NCI-H748 (cell line): ENCODE results near the gene ELAC2.
"Not testable (repeated sequence)": the region's sequence is repeated elsewhere in the genome, so short reads cannot be mapped to it uniquely, and the experiment has no call there.

ENCODE experiments used
- DNase-seq: peaks from one replicate; lab custom pipeline; 2025; ENCODE audit not compliant: unreplicated experiment; lab: John Stamatoyannopoulos, UW

The ELAC2 gene

GRCh38 chr17:12993631-12994030 is 24.2 kb downstream of the ELAC2 start:
- DNase-seq = no peak

- no peak for DNase-seq
Observed at GRCh38 chr17:12992676-12993075, 25.2 kb downstream of the ELAC2 start.

- DNase-seq = no peak
Observed at GRCh38 chr17:12990926-12991325, 26.9 kb downstream of the ELAC2 start.

GRCh38 chr17:12990041-12990808 is 27.6 kb downstream of the ELAC2 start:
- no peak for DNase-seq

- no peak for DNase-seq
Observed at GRCh38 chr17:12987120-12987519, 30.7 kb downstream of the ELAC2 start.

- DNase-seq = no peak
Observed at GRCh38 chr17:12985431-12986293, 32.2 kb downstream of the ELAC2 start.

GRCh38 chr17:12983991-12984884 is 33.6 kb downstream of the ELAC2 start:
- no peak for DNase-seq

- no peak for DNase-seq
Observed at GRCh38 chr17:12982224-12982623, 35.6 kb downstream of the ELAC2 start.

- DNase-seq = no peak
Observed at GRCh38 chr17:12979826-12980500, 37.9 kb downstream of the ELAC2 start.

- DNase-seq = no peak
Observed at GRCh38 chr17:12979246-12979645, 38.6 kb downstream of the ELAC2 start.

- DNase-seq = not testable (repeated sequence)
Observed at GRCh38 chr17:12978787-12979186, 39.0 kb downstream of the ELAC2 start.

GRCh38 chr17:12977008-12977751 is 40.6 kb downstream of the ELAC2 start:
- no peak for DNase-seq

- DNase-seq = no peak
Observed at GRCh38 chr17:12974005-12974531, 43.8 kb downstream of the ELAC2 start.

- DNase-seq = no peak
Observed at GRCh38 chr17:12973496-12974004, 44.3 kb downstream of the ELAC2 start.

GRCh38 chr17:12967962-12968361 is 49.9 kb downstream of the ELAC2 start:
- no peak for DNase-seq

- no peak for DNase-seq
Observed at GRCh38 chr17:12966413-12966812, 51.4 kb downstream of the ELAC2 start.

- no peak for DNase-seq
Observed at GRCh38 chr17:12965988-12966387, 51.8 kb downstream of the ELAC2 start.

- DNase-seq = no peak
Observed at GRCh38 chr17:12964840-12965239, 53.0 kb downstream of the ELAC2 start.

- no peak for DNase-seq
Observed at GRCh38 chr17:12964162-12964561, 53.7 kb downstream of the ELAC2 start.
